Activated CD8-positive, alpha-beta memory T cell treated with anti-CD3 and anti-CD28 coated beads, Interleukin-2, amount 50 U/mL, for 24 hours (primary cell): ENCODE data around the gene DISC1.
"Not testable (repeated sequence)": the region's sequence is repeated elsewhere in the genome, so short reads cannot be mapped to it uniquely, and the experiment has no call there.

Experiments
- DNase-seq: peaks from one replicate; pipeline ENCODE4 v3.0.0-alpha.2; 2020; ENCODE audit errors: extremely low read depth

The DISC1 gene

GRCh38 chr1:231699784-231700183 is 73.2 kb downstream of the DISC1 start:
- DNase-seq, result no peak

GRCh38 chr1:231701306-231701705 is 74.7 kb downstream of the DISC1 start:
- DNase-seq, result no peak

- no peak for DNase-seq
Measured at GRCh38 chr1:231702331-231702730, 75.7 kb downstream of the DISC1 start.

- DNase-seq, result no peak
Measured at GRCh38 chr1:231702804-231703203, 76.2 kb downstream of the DISC1 start.

- no peak for DNase-seq
Measured at GRCh38 chr1:231705806-231706760, 79.5 kb downstream of the DISC1 start.

- no peak for DNase-seq
Measured at GRCh38 chr1:231706934-231707333, 80.3 kb downstream of the DISC1 start.

GRCh38 chr1:231707407-231707806 is 80.8 kb downstream of the DISC1 start:
- DNase-seq, result no peak

- no peak for DNase-seq
Measured at GRCh38 chr1:231708394-231708793, 81.8 kb downstream of the DISC1 start.

- no peak for DNase-seq
Measured at GRCh38 chr1:231714440-231714839, 87.8 kb downstream of the DISC1 start.

- DNase-seq, result no peak
Measured at GRCh38 chr1:231715816-231716722, 89.5 kb downstream of the DISC1 start.

GRCh38 chr1:231716879-231717278 is 90.3 kb downstream of the DISC1 start:
- no peak for DNase-seq

- no peak for DNase-seq
Measured at GRCh38 chr1:231719485-231720183, 93.0 kb downstream of the DISC1 start.

GRCh38 chr1:231720652-231721325 is 94.2 kb downstream of the DISC1 start:
- DNase-seq, result no peak

- DNase-seq, result no peak
Measured at GRCh38 chr1:231721436-231721835, 94.8 kb downstream of the DISC1 start.

GRCh38 chr1:231722356-231722755 is 95.8 kb downstream of the DISC1 start:
- no peak for DNase-seq

GRCh38 chr1:231723146-231723545 is 96.6 kb downstream of the DISC1 start:
- no peak for DNase-seq

- no peak for DNase-seq
Measured at GRCh38 chr1:231724041-231724440, 97.5 kb downstream of the DISC1 start.

GRCh38 chr1:231724876-231725647 is 98.5 kb downstream of the DISC1 start:
- DNase-seq, result no peak

GRCh38 chr1:231727171-231727570 is 100.6 kb downstream of the DISC1 start:
- DNase-seq, result no peak

GRCh38 chr1:231728987-231729386 is 102.4 kb downstream of the DISC1 start:
- not testable (repeated sequence) for DNase-seq

- no peak for DNase-seq
Measured at GRCh38 chr1:231729544-231729943, 103.0 kb downstream of the DISC1 start.
